Prostate gland (tissue), 2 donors: ENCODE measurements around the gene DLG2.

Experiments used
- POLR2A ChIP-seq: fragments of 450-650 bp; IDR thresholded peaks from one replicate; pipeline ENCODE4 v1.6.1; 2016; ENCODE audit warnings: antibody characterized with exemption, mild to moderate bottlenecking
- POLR2AphosphoS5 ChIP-seq: sonication (generic); formaldehyde crosslinking; IDR thresholded peaks from one replicate; pipeline ENCODE4 v1.6.1; 2017; ENCODE audit warnings: antibody characterized with exemption
- TF ChIP-seq, protein P1 (sequence below), 4 experiments: fragments of 200-600 bp in 2 of 4; fragments of 450-650 bp in 2 of 4; sonication (generic) in 2 of 4; IDR thresholded peaks; 1 replicate in 3 of 4; 2 replicates in 1 of 4; pipeline ENCODE4 v1.5.1; 2016 to 2019; ENCODE audit warnings: antibody characterized with exemption in 4 of 4, mild to moderate bottlenecking in 2 of 4, moderate library complexity in 2 of 4

DNA sequence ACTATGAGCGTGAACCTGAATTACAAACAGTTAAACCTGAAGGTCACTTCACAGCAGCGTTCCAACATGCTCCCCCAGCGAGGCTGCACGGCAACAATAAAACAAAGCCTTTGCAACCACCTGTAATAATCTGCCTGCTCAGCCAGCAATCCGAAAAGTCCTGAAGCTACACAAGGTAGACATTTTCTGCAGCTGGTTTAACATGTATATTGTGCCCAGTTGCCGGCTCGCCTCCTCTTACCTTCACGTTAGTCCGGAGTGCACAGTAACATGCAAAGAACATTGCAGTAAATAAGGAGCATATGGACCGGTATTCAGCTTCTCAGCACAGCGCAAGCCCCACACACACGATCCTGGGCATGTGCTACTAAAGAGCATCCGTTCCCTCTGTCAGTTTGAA, 704.3 kb downstream of the DLG2 start:
- TF ChIP-seq, protein P1, sequence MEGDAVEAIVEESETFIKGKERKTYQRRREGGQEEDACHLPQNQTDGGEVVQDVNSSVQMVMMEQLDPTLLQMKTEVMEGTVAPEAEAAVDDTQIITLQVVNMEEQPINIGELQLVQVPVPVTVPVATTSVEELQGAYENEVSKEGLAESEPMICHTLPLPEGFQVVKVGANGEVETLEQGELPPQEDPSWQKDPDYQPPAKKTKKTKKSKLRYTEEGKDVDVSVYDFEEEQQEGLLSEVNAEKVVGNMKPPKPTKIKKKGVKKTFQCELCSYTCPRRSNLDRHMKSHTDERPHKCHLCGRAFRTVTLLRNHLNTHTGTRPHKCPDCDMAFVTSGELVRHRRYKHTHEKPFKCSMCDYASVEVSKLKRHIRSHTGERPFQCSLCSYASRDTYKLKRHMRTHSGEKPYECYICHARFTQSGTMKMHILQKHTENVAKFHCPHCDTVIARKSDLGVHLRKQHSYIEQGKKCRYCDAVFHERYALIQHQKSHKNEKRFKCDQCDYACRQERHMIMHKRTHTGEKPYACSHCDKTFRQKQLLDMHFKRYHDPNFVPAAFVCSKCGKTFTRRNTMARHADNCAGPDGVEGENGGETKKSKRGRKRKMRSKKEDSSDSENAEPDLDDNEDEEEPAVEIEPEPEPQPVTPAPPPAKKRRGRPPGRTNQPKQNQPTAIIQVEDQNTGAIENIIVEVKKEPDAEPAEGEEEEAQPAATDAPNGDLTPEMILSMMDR (IDR thresholded peaks at IDR 0.05), result no peak
- no peak for TF ChIP-seq POLR2A
- TF ChIP-seq POLR2AphosphoS5, result no peak
